ENCODE data around the gene SLC35E2B. TPM values are rescaled to one million over a fixed set of nuclear protein-coding genes. Genes with fewer than 3 reads are reported as not detected.

The SLC35E2B gene
- total and polyA plus RNA-seq, 2 of the 13 experiments (the other 11 are each of a cell fraction or from before 2014, with no cell fraction given): 14.1 to 19.7 TPM

DNA sequence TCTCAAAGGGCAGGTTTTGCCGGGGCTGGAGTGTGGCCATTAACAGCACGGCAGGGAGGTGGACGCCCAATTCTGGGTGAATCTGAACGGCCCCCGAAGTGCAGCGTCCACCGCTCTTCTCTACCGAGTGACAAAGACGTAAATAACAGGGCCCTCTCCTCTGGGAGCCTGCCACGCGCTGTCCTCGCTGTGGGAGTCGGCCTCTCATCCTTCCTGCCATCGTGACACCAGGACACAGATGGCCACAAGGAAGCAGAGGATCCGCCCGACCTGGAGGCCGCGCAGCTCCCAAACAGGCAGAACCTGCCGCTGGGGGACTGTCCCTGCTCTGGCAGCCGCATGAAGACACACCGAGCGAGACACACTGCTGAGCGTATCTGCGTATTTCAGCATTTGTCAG lies 21.7 kb downstream of the SLC35E2B start:
- no peak overlapping the region for H3K27ac ChIP-seq (ENCODE audit: extremely low read length, insufficient read depth, low read length)
- in situ Hi-C loops (cut with HindIII; ENCODE audit: extremely low pct_ligation_motif_present, low pct_unique_long_range_greater_than_20kb): no loop called here
- POLR2A ChIA-PET: no interaction called here
- BruUV-seq (replicated peaks): no TSS peak
- H2AFZ ChIP-seq (ENCODE audit: low read length): no peak overlapping the region
- intact Hi-C loops (cut with micrococcal nuclease; ENCODE audit: unreplicated experiment): no loop called here
- no peak overlapping the region for H3K9ac ChIP-seq (ENCODE audit: insufficient read depth, low read depth, low read length)
- H4K20me1 ChIP-seq (ENCODE audit: insufficient read depth, low read length): no peaks in the 10 kb centered on the region
- CTCF ChIA-PET (ENCODE audit: low intra/inter-chr PET ratio, low total read pairs): no interaction called here
- no peaks in the 10 kb centered on the region for H3K4me1 ChIP-seq (ENCODE audit: insufficient read depth, low read length)
- no peaks in the 10 kb centered on the region for H3K27me3 ChIP-seq (ENCODE audit: control insufficient read depth in 1 of 2, insufficient read depth in 2 of 2, low read length in 2 of 2)
- peaks cover 3 to 31% of the 10 kb centered on the region in 2 experiments; a peak in 3 of 5 replicates for H3K36me3 ChIP-seq (replicated peaks in 1 of 2; ENCODE audit: control insufficient read depth in 1 of 2, insufficient read depth in 2 of 2, low read length in 2 of 2)
- DNase-seq (ENCODE audit: low spot score) (no peak), ATAC-seq (no peak), FAIRE-seq (no peak)
- H3K4me3 ChIP-seq (replicated peaks in 1 of 3; ENCODE audit: insufficient read depth in 1 of 3, low read depth in 2 of 3, low read length in 3 of 3): no peak overlapping the region
- no peak overlapping the region for H3K4me2 ChIP-seq (ENCODE audit: low read depth, low read length)
- H3K9me3 ChIP-seq (ENCODE audit: low read length): no peaks in the 10 kb centered on the region
- H3K79me2 ChIP-seq (ENCODE audit: insufficient read depth, low read length): no peaks in the 10 kb centered on the region
- WGBS (ENCODE audit: low lambda C conversion rate): 98% methylated on average over 24 of the region's 24 CpGs
- TF ChIP-seq ZFP62 (CRISPR knock-in tag; IDR thresholded peaks at IDR 0.05) (no peak), SMAD9 (CRISPR knock-in tag; IDR thresholded peaks at IDR 0.05) (no peak), ZNF350 (CRISPR knock-in tag; IDR thresholded peaks at IDR 0.05; ENCODE audit: borderline replicate concordance, low read depth) (no peak), ZSCAN9 (CRISPR knock-in tag; IDR thresholded peaks at IDR 0.05; ENCODE audit: borderline replicate concordance) (no peak), HOXA5 (CRISPR knock-in tag; IDR thresholded peaks at IDR 0.05) (no peak), ZNF382 (CRISPR knock-in tag; IDR thresholded peaks at IDR 0.05; ENCODE audit: borderline replicate concordance) (no peak)
- TF ChIP-seq, protein P1, sequence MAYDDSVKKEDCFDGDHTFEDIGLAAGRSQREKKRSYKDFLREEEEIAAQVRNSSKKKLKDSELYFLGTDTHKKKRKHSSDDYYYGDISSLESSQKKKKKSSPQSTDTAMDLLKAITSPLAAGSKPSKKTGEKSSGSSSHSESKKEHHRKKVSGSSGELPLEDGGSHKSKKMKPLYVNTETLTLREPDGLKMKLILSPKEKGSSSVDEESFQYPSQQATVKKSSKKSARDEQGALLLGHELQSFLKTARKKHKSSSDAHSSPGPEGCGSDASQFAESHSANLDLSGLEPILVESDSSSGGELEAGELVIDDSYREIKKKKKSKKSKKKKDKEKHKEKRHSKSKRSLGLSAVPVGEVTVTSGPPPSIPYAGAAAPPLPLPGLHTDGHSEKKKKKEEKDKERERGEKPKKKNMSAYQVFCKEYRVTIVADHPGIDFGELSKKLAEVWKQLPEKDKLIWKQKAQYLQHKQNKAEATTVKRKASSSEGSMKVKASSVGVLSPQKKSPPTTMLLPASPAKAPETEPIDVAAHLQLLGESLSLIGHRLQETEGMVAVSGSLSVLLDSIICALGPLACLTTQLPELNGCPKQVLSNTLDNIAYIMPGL (CRISPR knock-in tag; IDR thresholded peaks at IDR 0.05; ENCODE audit: borderline replicate concordance in 1 of 2, low read depth in 1 of 2): no peak
- TF ChIP-seq, protein P2, sequence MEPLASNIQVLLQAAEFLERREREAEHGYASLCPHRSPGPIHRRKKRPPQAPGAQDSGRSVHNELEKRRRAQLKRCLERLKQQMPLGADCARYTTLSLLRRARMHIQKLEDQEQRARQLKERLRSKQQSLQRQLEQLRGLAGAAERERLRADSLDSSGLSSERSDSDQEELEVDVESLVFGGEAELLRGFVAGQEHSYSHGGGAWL (CRISPR knock-in tag; IDR thresholded peaks at IDR 0.05): no peak

All from HepG2 (cell line).